Keratinocyte (primary cell): ENCODE data around the gene SOWAHA. TPM values are rescaled to one million over a fixed set of nuclear protein-coding genes. Genes with fewer than 3 reads are reported as not detected.

Experiments used
- DNase-seq: peaks from one replicate; pipeline ENCODE4 v3.0.0-alpha.2; 2011; ENCODE audit warnings: low read depth, missing footprints, low spot score
- FAIRE-seq: peaks from 2 replicates; lab custom pipeline; 2011; peaks lifted over from hg19 to GRCh38; lab: Jason Lieb, UNC
- H2AFZ ChIP-seq: 2 replicates; pipeline ENCODE4 v1.6.0; 2012; ENCODE audit warnings: low read length, control low read depth, inconsistent platforms; ENCODE audit not compliant: control insufficient read depth
- H3K27ac ChIP-seq: 2 replicates; pipeline ENCODE4 v1.5.1; 2011; ENCODE audit warnings: low read length; ENCODE audit not compliant: control insufficient read depth, insufficient read depth
- H3K27me3 ChIP-seq: 3 replicates; pipeline ENCODE4 v1.6.0; 2011; ENCODE audit warnings: low read length; ENCODE audit not compliant: control insufficient read depth, insufficient read depth; ENCODE audit errors: extremely low read depth
- H3K36me3 ChIP-seq, 2 experiments: 2 replicates in 1 of 2; 3 replicates in 1 of 2; pipeline ENCODE4 v1.5.1; 2011; ENCODE audit warnings: low read length in 2 of 2, mild to moderate bottlenecking in 1 of 2; ENCODE audit not compliant: control insufficient read depth in 2 of 2, insufficient read depth in 2 of 2; ENCODE audit errors: extremely low read depth in 1 of 2
- H3K4me1 ChIP-seq: 3 replicates; pipeline ENCODE4 v1.5.1; 2011; ENCODE audit warnings: low read length; ENCODE audit not compliant: control insufficient read depth, insufficient read depth; ENCODE audit errors: extremely low read depth
- H3K4me2 ChIP-seq: 3 replicates; pipeline ENCODE4 v1.6.0; 2011; ENCODE audit warnings: low read depth, low read length; ENCODE audit not compliant: control insufficient read depth, insufficient read depth; ENCODE audit errors: extremely low read depth
- H3K4me3 ChIP-seq, 3 experiments: fragments of 200-600 bp in 1 of 3; sonication (generic) in 1 of 3; 2 replicates in 2 of 3; 3 replicates in 1 of 3; pipeline ENCODE4 v1.5.1; 2011 to 2016; ENCODE audit warnings: low read length in 3 of 3, mild to moderate bottlenecking in 3 of 3, control low read depth in 2 of 3, inconsistent platforms in 1 of 3, low read depth in 1 of 3, mixed read lengths in 1 of 3, mixed run types in 1 of 3, moderate library complexity in 1 of 3; ENCODE audit not compliant: control insufficient read depth in 2 of 3, insufficient read depth in 2 of 3; ENCODE audit errors: extremely low read depth in 1 of 3
- H3K79me2 ChIP-seq: 2 replicates; pipeline ENCODE4 v1.6.0; 2012; ENCODE audit warnings: low read length; ENCODE audit not compliant: control insufficient read depth, insufficient read depth
- H3K9ac ChIP-seq: 3 replicates; pipeline ENCODE4 v1.6.0; 2011; ENCODE audit warnings: low read length; ENCODE audit not compliant: control insufficient read depth, insufficient read depth; ENCODE audit errors: extremely low read depth
- H3K9me1 ChIP-seq: 3 replicates; pipeline ENCODE4 v1.6.0; 2011; ENCODE audit warnings: low read length; ENCODE audit not compliant: control insufficient read depth, insufficient read depth; ENCODE audit errors: extremely low read depth
- H3K9me3 ChIP-seq: 2 replicates; pipeline ENCODE4 v1.5.1; 2012; ENCODE audit warnings: low read depth, low read length; ENCODE audit not compliant: control insufficient read depth
- H4K20me1 ChIP-seq: 3 replicates; pipeline ENCODE4 v1.6.0; 2011; ENCODE audit warnings: low read length; ENCODE audit not compliant: control insufficient read depth, insufficient read depth; ENCODE audit errors: extremely low read depth
- EZH2 ChIP-seq: IDR thresholded peaks from one replicate; pipeline ENCODE4 v1.6.1; 2012; ENCODE audit warnings: inconsistent platforms, mild to moderate bottlenecking, low read length, moderate library complexity
- dilution Hi-C: fragments of 300-500 bp; cut with MboI; formaldehyde crosslinking; loops from one replicate; pipeline ENCODE4 v1.7.0; 2020; ENCODE audit warnings: low sequenced_read_pairs; ENCODE audit not compliant: extremely low pct_ligation_motif_present
- polyA plus RNA-seq, 5 experiments: library from polyadenylated mRNA; depleted of rRNA in 3 of 5; stranded (reverse) in 3 of 5; stranded (forward) in 1 of 5; unstranded in 1 of 5; fragments of >200 nt; gene quantifications; 1 replicate in 1 of 5; 2 replicates in 3 of 5; 3 replicates in 1 of 5; pipeline versions ENCODE4 v1.2.1 to v1.2.3, GENCODE V29; 2011 to 2012; ENCODE audit warnings: missing spikeins in 2 of 5, low read depth in 1 of 5, low replicate concordance in 1 of 5
- TF ChIP-seq, protein P1 (sequence below), 3 experiments: IDR thresholded peaks in 1 of 3; conservative IDR thresholded peaks in 1 of 3; optimal IDR thresholded peaks in 1 of 3; 2 replicates in 2 of 3; 3 replicates in 1 of 3; pipeline versions ENCODE3 to v1.5.1; 2011; ENCODE audit warnings: low read length in 3 of 3, mild to moderate bottlenecking in 3 of 3, moderate library complexity in 2 of 3, control low read depth in 1 of 3, inconsistent platforms in 1 of 3; ENCODE audit not compliant: insufficient read depth in 2 of 3; ENCODE audit errors: extremely low read depth in 1 of 3

SOWAHA gene
- polyA plus RNA-seq, 1 donor (not counting 4 experiments of a cell fraction or from before 2014, with no cell fraction given): not detected

DNA sequence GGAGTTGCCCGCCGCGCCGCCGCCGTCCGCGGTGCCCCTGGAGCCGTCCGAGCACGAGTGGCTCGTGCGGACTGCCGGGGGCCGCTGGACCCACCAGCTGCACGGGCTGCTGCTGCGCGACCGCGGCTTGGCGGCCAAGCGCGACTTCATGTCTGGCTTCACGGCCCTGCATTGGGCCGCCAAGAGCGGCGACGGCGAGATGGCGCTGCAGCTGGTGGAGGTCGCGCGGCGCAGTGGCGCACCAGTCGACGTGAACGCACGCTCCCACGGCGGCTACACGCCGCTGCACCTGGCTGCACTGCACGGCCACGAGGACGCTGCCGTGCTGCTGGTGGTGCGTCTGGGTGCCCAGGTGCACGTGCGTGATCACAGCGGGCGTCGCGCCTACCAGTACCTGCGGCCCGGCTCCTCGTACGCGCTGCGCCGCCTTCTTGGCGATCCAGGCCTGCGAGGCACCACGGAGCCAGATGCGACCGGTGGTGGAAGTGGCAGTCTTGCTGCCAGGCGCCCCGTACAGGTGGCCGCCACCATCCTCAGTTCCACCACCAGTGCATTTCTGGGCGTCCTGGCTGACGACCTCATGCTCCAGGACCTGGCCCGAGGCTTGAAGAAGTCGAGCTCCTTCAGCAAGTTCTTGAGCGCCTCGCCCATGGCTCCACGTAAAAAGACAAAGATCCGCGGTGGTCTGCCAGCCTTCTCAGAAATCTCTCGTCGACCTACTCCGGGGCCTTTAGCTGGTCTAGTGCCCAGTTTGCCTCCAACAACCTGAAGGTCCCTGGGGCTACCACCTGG lies 1.6 kb downstream of the SOWAHA start:
- Histone ChIP-seq H4K20me1 (no peaks in the 10 kb centered on the region), H3K9ac (no peak overlapping the region), H3K4me3 (no peak overlapping the region), H3K4me1 (no peaks in the 10 kb centered on the region), H2AFZ (no peak overlapping the region), H3K9me3 (no peaks in the 10 kb centered on the region), H3K27me3 (peaks cover 39% of the 10 kb centered on the region), H3K27ac (no peak overlapping the region), H3K79me2 (no peaks in the 10 kb centered on the region), H3K36me3 (no peaks in the 10 kb centered on the region), H3K9me1 (no peaks in the 10 kb centered on the region), H3K4me2 (no peak overlapping the region)
- no peak for DNase-seq
- TF ChIP-seq, protein P1, sequence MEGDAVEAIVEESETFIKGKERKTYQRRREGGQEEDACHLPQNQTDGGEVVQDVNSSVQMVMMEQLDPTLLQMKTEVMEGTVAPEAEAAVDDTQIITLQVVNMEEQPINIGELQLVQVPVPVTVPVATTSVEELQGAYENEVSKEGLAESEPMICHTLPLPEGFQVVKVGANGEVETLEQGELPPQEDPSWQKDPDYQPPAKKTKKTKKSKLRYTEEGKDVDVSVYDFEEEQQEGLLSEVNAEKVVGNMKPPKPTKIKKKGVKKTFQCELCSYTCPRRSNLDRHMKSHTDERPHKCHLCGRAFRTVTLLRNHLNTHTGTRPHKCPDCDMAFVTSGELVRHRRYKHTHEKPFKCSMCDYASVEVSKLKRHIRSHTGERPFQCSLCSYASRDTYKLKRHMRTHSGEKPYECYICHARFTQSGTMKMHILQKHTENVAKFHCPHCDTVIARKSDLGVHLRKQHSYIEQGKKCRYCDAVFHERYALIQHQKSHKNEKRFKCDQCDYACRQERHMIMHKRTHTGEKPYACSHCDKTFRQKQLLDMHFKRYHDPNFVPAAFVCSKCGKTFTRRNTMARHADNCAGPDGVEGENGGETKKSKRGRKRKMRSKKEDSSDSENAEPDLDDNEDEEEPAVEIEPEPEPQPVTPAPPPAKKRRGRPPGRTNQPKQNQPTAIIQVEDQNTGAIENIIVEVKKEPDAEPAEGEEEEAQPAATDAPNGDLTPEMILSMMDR (optimal IDR thresholded peaks at IDR 0.05 in 1 of 3, IDR thresholded peaks at IDR 0.05 in 1 of 3, conservative IDR thresholded peaks at IDR 0.05 in 1 of 3; ENCODE audit: extremely low read depth in 1 of 3, insufficient read depth in 2 of 3, low read length in 3 of 3): no peak
- no peak for TF ChIP-seq EZH2
- FAIRE-seq: no peak
- dilution Hi-C loops: no loop called here

DNA sequence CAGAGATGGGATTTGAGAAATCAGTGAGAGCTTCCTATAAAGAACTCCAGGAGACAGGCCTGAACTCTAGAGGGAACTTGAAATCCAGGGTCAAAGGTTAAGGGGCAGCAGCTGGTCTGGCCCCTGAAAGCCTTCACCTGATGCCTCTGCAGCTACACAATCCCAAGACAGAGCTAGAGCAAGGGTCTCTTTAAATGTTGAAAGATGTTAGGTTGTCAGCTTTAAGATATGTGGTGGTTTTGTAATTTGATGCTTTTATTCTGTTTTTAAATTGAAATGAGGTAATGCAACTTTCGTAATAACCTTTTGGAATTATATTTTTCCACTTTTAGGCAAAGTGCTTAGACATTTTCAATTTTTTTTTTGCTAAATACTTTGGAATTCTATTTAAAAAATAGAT lies 2.4 kb downstream of the SOWAHA start:
- FAIRE-seq (no peak), DNase-seq (no peak)
- dilution Hi-C loops: no loop called here

More for the DNA sequence above, 2.4 kb downstream of the SOWAHA start:
- Histone ChIP-seq H3K9me3 (no peaks in the 10 kb centered on the region), H3K9ac (no peak overlapping the region), H3K36me3 (no peaks in the 10 kb centered on the region), H3K27me3 (peaks cover 39% of the 10 kb centered on the region), H3K27ac (no peak overlapping the region), H3K4me2 (no peak overlapping the region), H3K9me1 (no peaks in the 10 kb centered on the region), H3K4me3 (no peak overlapping the region), H4K20me1 (no peaks in the 10 kb centered on the region), H3K4me1 (no peaks in the 10 kb centered on the region), H2AFZ (no peak overlapping the region), H3K79me2 (no peaks in the 10 kb centered on the region)
- TF ChIP-seq EZH2: no peak
- TF ChIP-seq, protein P1 (optimal IDR thresholded peaks at IDR 0.05 in 1 of 3, IDR thresholded peaks at IDR 0.05 in 1 of 3, conservative IDR thresholded peaks at IDR 0.05 in 1 of 3; ENCODE audit: extremely low read depth in 1 of 3, insufficient read depth in 2 of 3, low read length in 3 of 3): no peak
